Upper lobe of left lung (tissue), 4 donors: ENCODE results near the gene CGREF1.

Experiments used
- EP300 ChIP-seq, 4 donors: sonication (generic); formaldehyde crosslinking; IDR thresholded peaks; one replicate each; pipeline ENCODE4 v1.5.1; 2017; ENCODE audit warnings: antibody characterized with exemption in 4 of 4, control low read depth in 2 of 4
- POLR2A ChIP-seq, 4 donors: fragments of 450-650 bp; IDR thresholded peaks; one replicate each; pipeline ENCODE4 v1.5.1; 2016 to 2017; ENCODE audit warnings: antibody characterized with exemption in 4 of 4, mild to moderate bottlenecking in 2 of 4
- TF ChIP-seq, protein P1 (sequence below), 6 experiments: fragments of 450-650 bp in 4 of 6; fragments of 200-600 bp in 2 of 6; sonication (generic) in 2 of 6; IDR thresholded peaks; one replicate each; pipeline ENCODE4 v1.5.1; 2016 to 2019; ENCODE audit warnings: antibody characterized with exemption in 6 of 6

DNA sequence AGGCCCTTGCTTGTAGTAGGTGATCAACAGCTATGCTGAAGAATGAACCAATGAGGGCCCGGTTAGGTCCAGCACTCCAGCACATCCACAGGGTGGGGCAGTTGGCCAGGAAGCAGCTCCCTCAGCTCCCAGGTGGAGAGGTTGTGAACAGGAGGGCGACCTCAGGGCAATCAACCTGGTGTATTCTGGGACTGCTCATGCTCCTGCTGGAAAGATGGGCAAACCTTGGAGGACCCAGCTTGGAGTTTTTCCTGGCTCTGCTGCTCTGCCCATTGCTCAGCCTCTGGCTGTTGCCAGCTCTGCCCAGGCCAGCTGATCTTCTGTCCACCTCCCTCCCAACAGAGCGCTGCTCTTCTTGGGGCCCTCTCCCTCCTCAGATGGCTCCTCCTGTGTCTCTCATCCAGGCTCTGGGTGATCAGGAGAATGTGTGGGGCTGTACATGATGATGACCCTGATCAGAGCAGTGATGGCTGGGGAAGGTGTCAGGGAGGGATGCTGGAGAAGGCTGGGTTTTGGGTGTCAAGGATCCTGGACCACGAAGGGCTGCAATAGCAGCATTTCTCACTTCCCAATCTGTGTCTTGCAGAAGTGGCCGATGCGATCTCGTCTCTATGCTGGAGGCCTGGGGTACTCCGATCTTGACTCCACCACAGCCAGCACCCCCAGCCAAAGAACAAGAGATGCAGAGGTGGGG is 33.3 kb upstream of the CGREF1 start:
- TF ChIP-seq, protein P1, sequence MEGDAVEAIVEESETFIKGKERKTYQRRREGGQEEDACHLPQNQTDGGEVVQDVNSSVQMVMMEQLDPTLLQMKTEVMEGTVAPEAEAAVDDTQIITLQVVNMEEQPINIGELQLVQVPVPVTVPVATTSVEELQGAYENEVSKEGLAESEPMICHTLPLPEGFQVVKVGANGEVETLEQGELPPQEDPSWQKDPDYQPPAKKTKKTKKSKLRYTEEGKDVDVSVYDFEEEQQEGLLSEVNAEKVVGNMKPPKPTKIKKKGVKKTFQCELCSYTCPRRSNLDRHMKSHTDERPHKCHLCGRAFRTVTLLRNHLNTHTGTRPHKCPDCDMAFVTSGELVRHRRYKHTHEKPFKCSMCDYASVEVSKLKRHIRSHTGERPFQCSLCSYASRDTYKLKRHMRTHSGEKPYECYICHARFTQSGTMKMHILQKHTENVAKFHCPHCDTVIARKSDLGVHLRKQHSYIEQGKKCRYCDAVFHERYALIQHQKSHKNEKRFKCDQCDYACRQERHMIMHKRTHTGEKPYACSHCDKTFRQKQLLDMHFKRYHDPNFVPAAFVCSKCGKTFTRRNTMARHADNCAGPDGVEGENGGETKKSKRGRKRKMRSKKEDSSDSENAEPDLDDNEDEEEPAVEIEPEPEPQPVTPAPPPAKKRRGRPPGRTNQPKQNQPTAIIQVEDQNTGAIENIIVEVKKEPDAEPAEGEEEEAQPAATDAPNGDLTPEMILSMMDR (IDR thresholded peaks at IDR 0.05): no peak
- TF ChIP-seq POLR2A (IDR thresholded peaks at IDR 0.05) (no peak), EP300 (IDR thresholded peaks at IDR 0.05) (no peak)
